ENCODE measurements around the gene THSD7B.

DNA sequence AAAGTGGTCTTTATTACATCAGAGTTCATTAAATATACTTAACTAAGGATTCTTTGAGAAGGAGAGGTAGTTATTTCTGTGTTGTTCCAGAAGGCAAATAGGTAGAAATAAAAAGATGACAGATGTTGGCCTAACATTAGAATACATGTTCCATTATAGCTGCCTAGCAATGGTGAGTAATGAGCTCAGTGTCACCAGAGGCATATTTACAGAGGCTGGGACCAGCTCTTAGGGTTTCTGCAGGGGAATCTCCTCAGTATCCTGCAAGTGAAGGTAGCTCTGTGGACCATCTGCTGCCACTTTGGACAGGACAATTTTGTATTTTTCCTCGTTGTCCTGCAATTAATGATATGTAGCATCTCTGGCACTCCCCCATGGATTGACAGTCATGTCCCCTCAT lies 416.0 kb downstream of the THSD7B start:
- TF ChIP-seq, protein P1, sequence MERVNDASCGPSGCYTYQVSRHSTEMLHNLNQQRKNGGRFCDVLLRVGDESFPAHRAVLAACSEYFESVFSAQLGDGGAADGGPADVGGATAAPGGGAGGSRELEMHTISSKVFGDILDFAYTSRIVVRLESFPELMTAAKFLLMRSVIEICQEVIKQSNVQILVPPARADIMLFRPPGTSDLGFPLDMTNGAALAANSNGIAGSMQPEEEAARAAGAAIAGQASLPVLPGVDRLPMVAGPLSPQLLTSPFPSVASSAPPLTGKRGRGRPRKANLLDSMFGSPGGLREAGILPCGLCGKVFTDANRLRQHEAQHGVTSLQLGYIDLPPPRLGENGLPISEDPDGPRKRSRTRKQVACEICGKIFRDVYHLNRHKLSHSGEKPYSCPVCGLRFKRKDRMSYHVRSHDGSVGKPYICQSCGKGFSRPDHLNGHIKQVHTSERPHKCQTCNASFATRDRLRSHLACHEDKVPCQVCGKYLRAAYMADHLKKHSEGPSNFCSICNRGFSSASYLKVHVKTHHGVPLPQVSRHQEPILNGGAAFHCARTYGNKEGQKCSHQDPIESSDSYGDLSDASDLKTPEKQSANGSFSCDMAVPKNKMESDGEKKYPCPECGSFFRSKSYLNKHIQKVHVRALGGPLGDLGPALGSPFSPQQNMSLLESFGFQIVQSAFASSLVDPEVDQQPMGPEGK (CRISPR knock-in tag; IDR thresholded peaks at IDR 0.05; ENCODE audit: borderline replicate concordance): no peak
- TF ChIP-seq RARB (CRISPR knock-in tag; IDR thresholded peaks at IDR 0.05) (no peak), BACH2 (CRISPR knock-in tag; IDR thresholded peaks at IDR 0.05; ENCODE audit: borderline replicate concordance) (no peak), GLIS3 (CRISPR knock-in tag; IDR thresholded peaks at IDR 0.05) (no peak), ZNF8 (CRISPR knock-in tag; IDR thresholded peaks at IDR 0.05) (no peak), ARNTL (CRISPR knock-in tag; IDR thresholded peaks at IDR 0.05; ENCODE audit: borderline replicate concordance, low read depth) (no peak), PPARA (CRISPR knock-in tag; IDR thresholded peaks at IDR 0.05; ENCODE audit: borderline replicate concordance) (no peak), TOX (CRISPR knock-in tag; IDR thresholded peaks at IDR 0.05; ENCODE audit: borderline replicate concordance) (no peak)
- TF ChIP-seq, protein P2, sequence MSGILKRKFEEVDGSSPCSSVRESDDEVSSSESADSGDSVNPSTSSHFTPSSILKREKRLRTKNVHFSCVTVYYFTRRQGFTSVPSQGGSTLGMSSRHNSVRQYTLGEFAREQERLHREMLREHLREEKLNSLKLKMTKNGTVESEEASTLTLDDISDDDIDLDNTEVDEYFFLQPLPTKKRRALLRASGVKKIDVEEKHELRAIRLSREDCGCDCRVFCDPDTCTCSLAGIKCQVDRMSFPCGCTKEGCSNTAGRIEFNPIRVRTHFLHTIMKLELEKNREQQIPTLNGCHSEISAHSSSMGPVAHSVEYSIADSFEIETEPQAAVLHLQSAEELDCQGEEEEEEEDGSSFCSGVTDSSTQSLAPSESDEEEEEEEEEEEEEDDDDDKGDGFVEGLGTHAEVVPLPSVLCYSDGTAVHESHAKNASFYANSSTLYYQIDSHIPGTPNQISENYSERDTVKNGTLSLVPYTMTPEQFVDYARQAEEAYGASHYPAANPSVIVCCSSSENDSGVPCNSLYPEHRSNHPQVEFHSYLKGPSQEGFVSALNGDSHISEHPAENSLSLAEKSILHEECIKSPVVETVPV (CRISPR knock-in tag; IDR thresholded peaks at IDR 0.05): no peak
- TF ChIP-seq, protein P3, sequence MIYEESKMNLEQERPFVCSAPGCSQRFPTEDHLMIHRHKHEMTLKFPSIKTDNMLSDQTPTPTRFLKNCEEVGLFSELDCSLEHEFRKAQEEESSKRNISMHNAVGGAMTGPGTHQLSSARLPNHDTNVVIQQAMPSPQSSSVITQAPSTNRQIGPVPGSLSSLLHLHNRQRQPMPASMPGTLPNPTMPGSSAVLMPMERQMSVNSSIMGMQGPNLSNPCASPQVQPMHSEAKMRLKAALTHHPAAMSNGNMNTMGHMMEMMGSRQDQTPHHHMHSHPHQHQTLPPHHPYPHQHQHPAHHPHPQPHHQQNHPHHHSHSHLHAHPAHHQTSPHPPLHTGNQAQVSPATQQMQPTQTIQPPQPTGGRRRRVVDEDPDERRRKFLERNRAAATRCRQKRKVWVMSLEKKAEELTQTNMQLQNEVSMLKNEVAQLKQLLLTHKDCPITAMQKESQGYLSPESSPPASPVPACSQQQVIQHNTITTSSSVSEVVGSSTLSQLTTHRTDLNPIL (CRISPR knock-in tag; IDR thresholded peaks at IDR 0.05; ENCODE audit: low read depth): no peak

All from SK-N-SH treated with all-trans-retinoic acid at 6 μM for 48 hours (cell line).